ENCODE results near the gene BMERB1.
"Not testable (repeated sequence)": the region's sequence is repeated elsewhere in the genome, so short reads cannot be mapped to it uniquely, and the experiment has no call there.

BMERB1 gene

GRCh38 chr16:15443753-15444152, 9.4 kb downstream of the BMERB1 start:
- Histone ChIP-seq H3K4me3 (ENCODE audit: insufficient read depth, low read depth, low read length) (no peak overlapping the region), H3K36me3 (ENCODE audit: control insufficient read depth, insufficient read depth, low read length) (no peaks in the 10 kb centered on the region), H3K9me3 (ENCODE audit: control insufficient read depth, low read length) (no peaks in the 10 kb centered on the region), H3K27ac (ENCODE audit: insufficient read depth, low read depth, low read length, poor library complexity, severe bottlenecking) (no peak overlapping the region), H3K4me1 (ENCODE audit: control insufficient read depth, insufficient read depth, low read length) (no peaks in the 10 kb centered on the region), H3K27me3 (ENCODE audit: control insufficient read depth, insufficient read depth, low read length, poor library complexity, severe bottlenecking) (no peaks in the 10 kb centered on the region)
- WGBS, 2 experiments: 94 to 97% methylated on average over 4 of the region's 4 CpGs

GRCh38 chr16:15444264-15444663, 9.9 kb downstream of the BMERB1 start:
- H3K36me3 ChIP-seq (ENCODE audit: control insufficient read depth, insufficient read depth, low read length): no peaks in the 10 kb centered on the region
- 94 to 95% methylated on average over 3 of the region's 3 CpGs for WGBS, 2 experiments
- H3K27ac ChIP-seq (ENCODE audit: insufficient read depth, low read depth, low read length, poor library complexity, severe bottlenecking): no peak overlapping the region
- no peaks in the 10 kb centered on the region for H3K27me3 ChIP-seq (ENCODE audit: control insufficient read depth, insufficient read depth, low read length, poor library complexity, severe bottlenecking)
- no peaks in the 10 kb centered on the region for H3K9me3 ChIP-seq (ENCODE audit: control insufficient read depth, low read length)
- H3K4me1 ChIP-seq (ENCODE audit: control insufficient read depth, insufficient read depth, low read length): no peaks in the 10 kb centered on the region
- no peak overlapping the region for H3K4me3 ChIP-seq (ENCODE audit: insufficient read depth, low read depth, low read length)

GRCh38 chr16:15445450-15445849, 11.1 kb downstream of the BMERB1 start:
- Histone ChIP-seq H3K4me3 (ENCODE audit: insufficient read depth, low read depth, low read length) (no peak overlapping the region), H3K36me3 (ENCODE audit: control insufficient read depth, insufficient read depth, low read length) (no peaks in the 10 kb centered on the region), H3K27ac (ENCODE audit: insufficient read depth, low read depth, low read length, poor library complexity, severe bottlenecking) (no peak overlapping the region), H3K27me3 (ENCODE audit: control insufficient read depth, insufficient read depth, low read length, poor library complexity, severe bottlenecking) (no peaks in the 10 kb centered on the region), H3K4me1 (ENCODE audit: control insufficient read depth, insufficient read depth, low read length) (no peaks in the 10 kb centered on the region), H3K9me3 (ENCODE audit: control insufficient read depth, low read length) (no peaks in the 10 kb centered on the region)
- WGBS, 2 experiments: 92 to 94% methylated on average over 1 of the region's 1 CpG

GRCh38 chr16:15446901-15447300, 12.5 kb downstream of the BMERB1 start:
- H3K9me3 ChIP-seq (ENCODE audit: control insufficient read depth, low read length): no peaks in the 10 kb centered on the region
- no peak overlapping the region for H3K27ac ChIP-seq (ENCODE audit: insufficient read depth, low read depth, low read length, poor library complexity, severe bottlenecking)
- no peaks in the 10 kb centered on the region for H3K27me3 ChIP-seq (ENCODE audit: control insufficient read depth, insufficient read depth, low read length, poor library complexity, severe bottlenecking)
- no peaks in the 10 kb centered on the region for H3K36me3 ChIP-seq (ENCODE audit: control insufficient read depth, insufficient read depth, low read length)
- H3K4me1 ChIP-seq (ENCODE audit: control insufficient read depth, insufficient read depth, low read length): no peaks in the 10 kb centered on the region
- WGBS, 2 experiments: 91 to 94% methylated on average over 5 of the region's 5 CpGs
- H3K4me3 ChIP-seq (ENCODE audit: insufficient read depth, low read depth, low read length): no peak overlapping the region

- Histone ChIP-seq H3K9me3 (ENCODE audit: control insufficient read depth, low read length) (no peaks in the 10 kb centered on the region), H3K36me3 (ENCODE audit: control insufficient read depth, insufficient read depth, low read length) (no peaks in the 10 kb centered on the region), H3K27me3 (ENCODE audit: control insufficient read depth, insufficient read depth, low read length, poor library complexity, severe bottlenecking) (no peaks in the 10 kb centered on the region), H3K27ac (ENCODE audit: insufficient read depth, low read depth, low read length, poor library complexity, severe bottlenecking) (no peak overlapping the region), H3K4me3 (ENCODE audit: insufficient read depth, low read depth, low read length) (no peak overlapping the region), H3K4me1 (ENCODE audit: control insufficient read depth, insufficient read depth, low read length) (no peaks in the 10 kb centered on the region)
- 90 to 98% methylated on average over 6 of the region's 6 CpGs for WGBS, 2 experiments
These were observed 16.2 kb downstream of the BMERB1 start for GRCh38 chr16:15450624-15451023.

- 92 to 96% methylated on average over 10 of the region's 10 CpGs for WGBS, 2 experiments
- Histone ChIP-seq H3K27ac (ENCODE audit: insufficient read depth, low read depth, low read length, poor library complexity, severe bottlenecking) (no peak overlapping the region), H3K36me3 (ENCODE audit: control insufficient read depth, insufficient read depth, low read length) (no peaks in the 10 kb centered on the region), H3K27me3 (ENCODE audit: control insufficient read depth, insufficient read depth, low read length, poor library complexity, severe bottlenecking) (no peaks in the 10 kb centered on the region), H3K9me3 (ENCODE audit: control insufficient read depth, low read length) (no peaks in the 10 kb centered on the region), H3K4me3 (ENCODE audit: insufficient read depth, low read depth, low read length) (no peak overlapping the region), H3K4me1 (ENCODE audit: control insufficient read depth, insufficient read depth, low read length) (no peaks in the 10 kb centered on the region)
These were observed 16.8 kb downstream of the BMERB1 start for GRCh38 chr16:15451098-15451731.

- Histone ChIP-seq H3K27ac (ENCODE audit: insufficient read depth, low read depth, low read length, poor library complexity, severe bottlenecking) (no peak overlapping the region), H3K36me3 (ENCODE audit: control insufficient read depth, insufficient read depth, low read length) (no peaks in the 10 kb centered on the region), H3K4me1 (ENCODE audit: control insufficient read depth, insufficient read depth, low read length) (no peaks in the 10 kb centered on the region), H3K9me3 (ENCODE audit: control insufficient read depth, low read length) (no peaks in the 10 kb centered on the region), H3K4me3 (ENCODE audit: insufficient read depth, low read depth, low read length) (no peak overlapping the region), H3K27me3 (ENCODE audit: control insufficient read depth, insufficient read depth, low read length, poor library complexity, severe bottlenecking) (no peaks in the 10 kb centered on the region)
- WGBS, 2 experiments: 91% methylated on average over 8 of the region's 8 CpGs
These were observed 18.0 kb downstream of the BMERB1 start for GRCh38 chr16:15452246-15452855.

- H3K4me1 ChIP-seq (ENCODE audit: control insufficient read depth, insufficient read depth, low read length); H3K36me3 ChIP-seq (ENCODE audit: control insufficient read depth, insufficient read depth, low read length); H3K27me3 ChIP-seq (ENCODE audit: control insufficient read depth, insufficient read depth, low read length, poor library complexity, severe bottlenecking); H3K4me3 ChIP-seq (ENCODE audit: insufficient read depth, low read depth, low read length); H3K27ac ChIP-seq (ENCODE audit: insufficient read depth, low read depth, low read length, poor library complexity, severe bottlenecking); H3K9me3 ChIP-seq (ENCODE audit: control insufficient read depth, low read length): not testable (repeated sequence)
- WGBS, 2 experiments: 86 to 92% methylated on average over 7 of the region's 7 CpGs
These were observed 18.9 kb downstream of the BMERB1 start for GRCh38 chr16:15453296-15453695.

GRCh38 chr16:15454933-15455332, 20.5 kb downstream of the BMERB1 start:
- H3K27me3 ChIP-seq (ENCODE audit: control insufficient read depth, insufficient read depth, low read length, poor library complexity, severe bottlenecking); H3K9me3 ChIP-seq (ENCODE audit: control insufficient read depth, low read length); H3K36me3 ChIP-seq (ENCODE audit: control insufficient read depth, insufficient read depth, low read length); H3K4me1 ChIP-seq (ENCODE audit: control insufficient read depth, insufficient read depth, low read length); H3K27ac ChIP-seq (ENCODE audit: insufficient read depth, low read depth, low read length, poor library complexity, severe bottlenecking); H3K4me3 ChIP-seq (ENCODE audit: insufficient read depth, low read depth, low read length): not testable (repeated sequence)
- 91 to 94% methylated on average over 11 of the region's 11 CpGs for WGBS, 2 experiments

- Histone ChIP-seq H3K27me3 (ENCODE audit: control insufficient read depth, insufficient read depth, low read length, poor library complexity, severe bottlenecking) (no peaks in the 10 kb centered on the region), H3K4me3 (ENCODE audit: insufficient read depth, low read depth, low read length) (no peak overlapping the region), H3K4me1 (ENCODE audit: control insufficient read depth, insufficient read depth, low read length) (no peaks in the 10 kb centered on the region), H3K27ac (ENCODE audit: insufficient read depth, low read depth, low read length, poor library complexity, severe bottlenecking) (no peak overlapping the region), H3K36me3 (ENCODE audit: control insufficient read depth, insufficient read depth, low read length) (no peaks in the 10 kb centered on the region), H3K9me3 (ENCODE audit: control insufficient read depth, low read length) (no peaks in the 10 kb centered on the region)
- WGBS, 2 experiments: 92 to 99% methylated on average over 3 of the region's 3 CpGs
These were observed 23.0 kb downstream of the BMERB1 start for GRCh38 chr16:15457400-15457799.
